ENCODE data around the gene CPNE5. TPM values are rescaled to one million over a fixed set of nuclear protein-coding genes. Genes with fewer than 3 reads are reported as not detected.

Gene CPNE5
- total RNA-seq, 4 donors from 2014 or later, result 0.39 to 3.0 (median 1.4) TPM

DNA sequence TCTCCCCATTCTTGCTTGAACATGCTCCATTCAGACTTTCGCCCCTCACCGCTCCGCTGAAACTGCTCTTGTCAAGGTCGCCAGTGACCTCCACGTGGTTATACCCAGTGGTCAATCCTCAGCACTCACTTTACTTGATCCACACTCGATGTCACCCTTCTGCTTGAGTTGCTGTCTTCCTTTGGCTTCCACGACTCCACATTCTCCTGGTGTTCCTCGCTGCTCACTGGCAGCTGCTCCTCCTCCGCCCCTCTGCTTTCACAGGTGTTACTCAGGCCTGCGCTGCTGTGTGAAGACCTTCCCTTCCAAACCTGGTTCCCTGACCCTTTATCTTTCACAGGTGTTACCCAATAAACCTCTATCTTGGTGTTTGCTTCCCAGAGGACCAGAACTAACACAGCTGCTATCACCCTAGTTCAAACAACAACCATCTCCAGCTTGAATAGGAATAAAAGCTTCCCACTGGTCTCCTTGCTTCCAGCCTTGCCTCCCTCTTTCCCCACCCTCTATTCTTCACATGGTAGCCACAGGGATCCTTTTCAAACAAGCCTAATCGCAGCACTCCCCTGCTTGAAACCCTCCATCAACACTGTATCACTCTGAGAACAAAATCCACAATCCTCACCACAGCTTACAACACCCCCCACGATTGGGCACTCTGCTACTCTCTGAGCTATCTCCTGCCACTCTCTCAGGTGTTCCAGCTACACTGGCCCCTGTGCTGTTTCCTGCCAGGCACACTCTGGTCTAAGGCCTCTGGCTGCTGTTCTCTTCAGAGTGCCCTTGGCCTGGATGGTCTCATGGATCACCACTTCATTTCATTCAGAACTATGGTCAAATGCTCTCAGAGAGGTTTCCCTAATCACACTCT, 24.7 kb upstream of the CPNE5 start:
- no peak overlapping the region for H3K4me3 ChIP-seq
- no peaks in the 10 kb centered on the region for H3K27me3 ChIP-seq
- no peaks in the 10 kb centered on the region for H3K9me3 ChIP-seq
- peaks cover 0 to 4% (median 0%) of the 10 kb centered on the region in 4 donors for H3K4me1 ChIP-seq
- TF ChIP-seq EP300 (IDR thresholded peaks at IDR 0.05), result no peak
- TF ChIP-seq, protein P1, sequence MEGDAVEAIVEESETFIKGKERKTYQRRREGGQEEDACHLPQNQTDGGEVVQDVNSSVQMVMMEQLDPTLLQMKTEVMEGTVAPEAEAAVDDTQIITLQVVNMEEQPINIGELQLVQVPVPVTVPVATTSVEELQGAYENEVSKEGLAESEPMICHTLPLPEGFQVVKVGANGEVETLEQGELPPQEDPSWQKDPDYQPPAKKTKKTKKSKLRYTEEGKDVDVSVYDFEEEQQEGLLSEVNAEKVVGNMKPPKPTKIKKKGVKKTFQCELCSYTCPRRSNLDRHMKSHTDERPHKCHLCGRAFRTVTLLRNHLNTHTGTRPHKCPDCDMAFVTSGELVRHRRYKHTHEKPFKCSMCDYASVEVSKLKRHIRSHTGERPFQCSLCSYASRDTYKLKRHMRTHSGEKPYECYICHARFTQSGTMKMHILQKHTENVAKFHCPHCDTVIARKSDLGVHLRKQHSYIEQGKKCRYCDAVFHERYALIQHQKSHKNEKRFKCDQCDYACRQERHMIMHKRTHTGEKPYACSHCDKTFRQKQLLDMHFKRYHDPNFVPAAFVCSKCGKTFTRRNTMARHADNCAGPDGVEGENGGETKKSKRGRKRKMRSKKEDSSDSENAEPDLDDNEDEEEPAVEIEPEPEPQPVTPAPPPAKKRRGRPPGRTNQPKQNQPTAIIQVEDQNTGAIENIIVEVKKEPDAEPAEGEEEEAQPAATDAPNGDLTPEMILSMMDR (IDR thresholded peaks at IDR 0.05), result no peak
- TF ChIP-seq POLR2A (IDR thresholded peaks at IDR 0.05), result no peak
- peaks cover 0 to 62% (median 0%) of the 10 kb centered on the region in 3 donors for H3K36me3 ChIP-seq
- H3K27ac ChIP-seq, result no peak overlapping the region
- DNase-seq (ENCODE audit: low spot score in 2 of 2), result no peak
- WGBS, 2 donors, result 82 to 84% methylated on average over 12 of the region's 12 CpGs

DNA sequence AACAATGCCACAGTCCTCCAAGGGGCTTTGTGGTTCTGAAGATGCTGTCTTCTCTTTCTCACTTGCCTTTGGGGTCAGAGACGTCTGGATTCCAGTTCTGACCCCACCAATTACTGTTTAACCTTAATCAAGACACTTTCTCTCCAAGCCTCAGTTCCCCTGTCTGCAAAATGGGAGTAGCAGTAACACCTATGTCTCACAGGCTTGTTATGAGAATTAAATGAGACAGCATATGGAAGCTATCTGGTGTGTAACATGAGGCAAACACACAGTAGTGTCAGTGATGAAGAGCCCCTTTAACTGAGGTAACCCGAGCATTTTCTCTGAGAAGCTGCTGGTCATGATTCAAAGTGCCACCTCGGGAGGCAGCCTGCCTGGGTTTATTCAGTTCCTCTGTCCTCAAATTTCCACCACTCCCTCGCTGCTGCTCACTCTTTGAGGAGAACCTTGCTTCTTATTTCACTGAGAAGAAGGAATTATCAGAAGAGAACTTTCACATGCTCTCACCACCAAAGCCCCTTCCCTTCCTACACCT, 23.7 kb upstream of the CPNE5 start:
- Histone ChIP-seq H3K27me3 (no peaks in the 10 kb centered on the region), H3K36me3 (peaks cover 0 to 53% (median 0%) of the 10 kb centered on the region in 3 donors), H3K27ac (no peak overlapping the region), H3K4me1 (peaks cover 0 to 4% (median 0%) of the 10 kb centered on the region in 4 donors), H3K4me3 (no peak overlapping the region), H3K9me3 (no peaks in the 10 kb centered on the region)
- TF ChIP-seq, protein P1 (IDR thresholded peaks at IDR 0.05), result no peak
- TF ChIP-seq EP300 (IDR thresholded peaks at IDR 0.05), result no peak
- TF ChIP-seq POLR2A (IDR thresholded peaks at IDR 0.05), result no peak
- no peak for DNase-seq (ENCODE audit: low spot score in 2 of 2)
- 82 to 84% methylated on average over 4 of the region's 4 CpGs for WGBS, 2 donors

DNA sequence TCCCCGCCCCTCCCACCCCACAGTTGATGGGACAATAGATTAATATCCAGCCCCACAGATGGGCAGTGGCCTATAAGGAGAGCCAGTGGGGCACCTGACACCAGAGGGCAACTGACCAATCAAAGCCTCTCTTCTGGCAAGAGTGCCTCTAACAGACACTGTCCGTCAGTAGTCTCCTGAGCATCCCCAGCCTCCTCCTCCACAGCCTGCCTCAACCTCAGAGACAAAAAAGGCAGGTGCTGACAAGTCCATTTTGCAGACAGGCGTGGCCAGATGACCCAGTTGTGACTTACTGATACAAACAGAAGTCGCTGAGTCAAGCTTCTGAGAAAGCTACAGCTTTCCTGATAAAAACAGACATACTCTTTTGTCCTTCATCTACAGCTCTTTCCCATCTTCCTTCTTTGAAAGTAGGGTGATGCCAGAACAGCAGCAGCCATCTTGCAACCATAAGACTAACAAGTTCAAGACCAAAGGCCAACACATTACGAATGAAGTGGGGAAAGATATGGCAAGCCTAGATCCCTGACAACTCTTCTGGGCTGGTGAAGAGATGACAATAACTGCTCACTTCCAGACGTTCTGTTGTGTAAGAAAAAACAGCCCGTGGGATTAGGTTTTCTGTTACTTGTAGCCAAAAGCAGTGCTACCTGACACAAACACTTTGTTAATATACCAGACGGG, 23.1 kb upstream of the CPNE5 start:
- Histone ChIP-seq H3K27me3 (no peaks in the 10 kb centered on the region), H3K4me3 (no peak overlapping the region), H3K4me1 (peaks cover 0 to under 1% (median 0%) of the 10 kb centered on the region in 4 donors), H3K36me3 (peaks cover 0 to 47% (median 0%) of the 10 kb centered on the region in 3 donors), H3K9me3 (no peaks in the 10 kb centered on the region), H3K27ac (no peak overlapping the region)
- TF ChIP-seq, protein P1 (IDR thresholded peaks at IDR 0.05), result no peak
- TF ChIP-seq EP300 (IDR thresholded peaks at IDR 0.05), result no peak
- no peak for TF ChIP-seq POLR2A (IDR thresholded peaks at IDR 0.05)
- no peak for DNase-seq (ENCODE audit: low spot score in 2 of 2)
- 87 to 89% methylated on average over 8 of the region's 8 CpGs for WGBS, 2 donors

GRCh38 chr6:36860126-36860525, 20.9 kb upstream of the CPNE5 start:
- no peaks in the 10 kb centered on the region for H3K9me3 ChIP-seq
- no peaks in the 10 kb centered on the region for H3K27me3 ChIP-seq
- peaks cover 0 to 47% (median 0%) of the 10 kb centered on the region in 3 donors for H3K36me3 ChIP-seq
- no peaks in the 10 kb centered on the region for H3K4me1 ChIP-seq
- H3K27ac ChIP-seq, result no peak overlapping the region
- no peak for TF ChIP-seq POLR2A (IDR thresholded peaks at IDR 0.05)
- TF ChIP-seq EP300 (IDR thresholded peaks at IDR 0.05), result no peak
- TF ChIP-seq, protein P1 (IDR thresholded peaks at IDR 0.05), result no peak
- DNase-seq (ENCODE audit: low spot score in 2 of 2), result no peak
- no peak overlapping the region for H3K4me3 ChIP-seq
- 93 to 94% methylated on average over 7 of the region's 7 CpGs for WGBS, 2 donors
